Measurements from ENCODE around the gene NELL1. TPM values are rescaled to one million over a fixed set of nuclear protein-coding genes. Genes with fewer than 3 reads are reported as not detected.

The NELL1 gene
- polyA plus RNA-seq, 1 of the 3 experiments (the other 2 are of a cell fraction) = not detected

DNA sequence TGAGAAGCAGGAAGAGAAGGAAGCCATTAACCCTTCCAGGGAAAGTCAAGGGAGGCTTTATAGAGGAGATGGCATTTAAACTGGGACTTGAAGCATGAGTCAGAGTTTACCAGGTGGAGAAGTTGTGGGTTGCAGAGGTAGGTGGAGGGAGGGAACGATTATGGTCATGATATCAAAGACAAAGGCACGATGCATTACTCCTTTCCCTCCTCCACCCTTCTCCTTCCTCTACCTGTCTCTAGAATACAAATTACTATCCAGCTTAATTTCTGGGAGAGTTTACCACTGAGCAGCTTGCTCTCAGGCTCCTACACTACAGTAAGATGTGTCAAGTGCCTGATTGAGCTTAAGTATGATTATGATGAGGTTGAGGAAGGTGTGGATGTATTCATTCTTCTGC is 151.7 kb downstream of the NELL1 start:
- CTCF ChIA-PET = interaction anchor here (1.7 kb wide), 1 partner anchor 149 kb away, joined by 3 read pairs; no protein-coding TSS in a partner anchor
- no peak overlapping the region for H3K4me2 ChIP-seq
- POLR2A ChIA-PET = no interaction called here
- 0 out of 2 replicates have a peak, but pooled peaks cover 2% of the 10 kb centered on the region for H3K9me2 ChIP-seq
- H4K20me1 ChIP-seq (ENCODE audit: insufficient read depth) = no peaks in the 10 kb centered on the region
- no peak overlapping the region for H3K27ac ChIP-seq (ENCODE audit: low read depth in 2 of 2, low read length in 1 of 2)
- H3K4me3 ChIP-seq (ENCODE audit: low read depth in 2 of 2, low read length in 1 of 2) = no peak overlapping the region
- H3K79me2 ChIP-seq (ENCODE audit: insufficient read depth) = no peaks in the 10 kb centered on the region
- no peak for DNase-seq
- 17% methylated on average over 2 of the region's 2 CpGs for WGBS (ENCODE audit: low lambda C conversion rate)
- H3K4me1 ChIP-seq (ENCODE audit: control insufficient read depth in 1 of 2, insufficient read depth in 2 of 2, low read depth in 1 of 2, low read length in 1 of 2) = no peaks in the 10 kb centered on the region; a peak in 1 of 4 replicates
- no peaks in the 10 kb centered on the region for H3K36me3 ChIP-seq (replicated peaks in 1 of 2; ENCODE audit: control insufficient read depth in 1 of 2, insufficient read depth in 2 of 2, low read length in 1 of 2)
- H2AFZ ChIP-seq (ENCODE audit: low read depth) = no peak overlapping the region
- H3K9ac ChIP-seq = no peak overlapping the region
- no peaks in the 10 kb centered on the region for H3K9me3 ChIP-seq
- no peaks in the 10 kb centered on the region for H3F3A ChIP-seq (replicated peaks; ENCODE audit: insufficient read depth)
- no peak for TF ChIP-seq JUND (IDR thresholded peaks at IDR 0.05)
- TF ChIP-seq NFIC (IDR thresholded peaks at IDR 0.05; ENCODE audit: borderline replicate concordance) = no peak
- TF ChIP-seq FOXJ3 (CRISPR knock-in tag; IDR thresholded peaks at IDR 0.05) = no peak
- no peak for TF ChIP-seq YY1 (IDR thresholded peaks at IDR 0.05; ENCODE audit: low read depth)
- no peak for TF ChIP-seq TAF1 (IDR thresholded peaks at IDR 0.05; ENCODE audit: borderline replicate concordance, low read depth, low read length)
- no peak for TF ChIP-seq RCOR1 (IDR thresholded peaks at IDR 0.05; ENCODE audit: low read length)
- TF ChIP-seq, protein P1, sequence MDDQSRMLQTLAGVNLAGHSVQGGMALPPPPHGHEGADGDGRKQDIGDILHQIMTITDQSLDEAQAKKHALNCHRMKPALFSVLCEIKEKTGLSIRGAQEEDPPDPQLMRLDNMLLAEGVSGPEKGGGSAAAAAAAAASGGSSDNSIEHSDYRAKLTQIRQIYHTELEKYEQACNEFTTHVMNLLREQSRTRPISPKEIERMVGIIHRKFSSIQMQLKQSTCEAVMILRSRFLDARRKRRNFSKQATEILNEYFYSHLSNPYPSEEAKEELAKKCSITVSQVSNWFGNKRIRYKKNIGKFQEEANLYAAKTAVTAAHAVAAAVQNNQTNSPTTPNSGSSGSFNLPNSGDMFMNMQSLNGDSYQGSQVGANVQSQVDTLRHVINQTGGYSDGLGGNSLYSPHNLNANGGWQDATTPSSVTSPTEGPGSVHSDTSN (IDR thresholded peaks at IDR 0.05) = no peak
- no peak for TF ChIP-seq SIN3A (IDR thresholded peaks at IDR 0.05; ENCODE audit: borderline replicate concordance, low read depth, low read length)
- no peak for TF ChIP-seq MXI1 (IDR thresholded peaks at IDR 0.05; ENCODE audit: low read depth, low read length)
- TF ChIP-seq, protein P2, sequence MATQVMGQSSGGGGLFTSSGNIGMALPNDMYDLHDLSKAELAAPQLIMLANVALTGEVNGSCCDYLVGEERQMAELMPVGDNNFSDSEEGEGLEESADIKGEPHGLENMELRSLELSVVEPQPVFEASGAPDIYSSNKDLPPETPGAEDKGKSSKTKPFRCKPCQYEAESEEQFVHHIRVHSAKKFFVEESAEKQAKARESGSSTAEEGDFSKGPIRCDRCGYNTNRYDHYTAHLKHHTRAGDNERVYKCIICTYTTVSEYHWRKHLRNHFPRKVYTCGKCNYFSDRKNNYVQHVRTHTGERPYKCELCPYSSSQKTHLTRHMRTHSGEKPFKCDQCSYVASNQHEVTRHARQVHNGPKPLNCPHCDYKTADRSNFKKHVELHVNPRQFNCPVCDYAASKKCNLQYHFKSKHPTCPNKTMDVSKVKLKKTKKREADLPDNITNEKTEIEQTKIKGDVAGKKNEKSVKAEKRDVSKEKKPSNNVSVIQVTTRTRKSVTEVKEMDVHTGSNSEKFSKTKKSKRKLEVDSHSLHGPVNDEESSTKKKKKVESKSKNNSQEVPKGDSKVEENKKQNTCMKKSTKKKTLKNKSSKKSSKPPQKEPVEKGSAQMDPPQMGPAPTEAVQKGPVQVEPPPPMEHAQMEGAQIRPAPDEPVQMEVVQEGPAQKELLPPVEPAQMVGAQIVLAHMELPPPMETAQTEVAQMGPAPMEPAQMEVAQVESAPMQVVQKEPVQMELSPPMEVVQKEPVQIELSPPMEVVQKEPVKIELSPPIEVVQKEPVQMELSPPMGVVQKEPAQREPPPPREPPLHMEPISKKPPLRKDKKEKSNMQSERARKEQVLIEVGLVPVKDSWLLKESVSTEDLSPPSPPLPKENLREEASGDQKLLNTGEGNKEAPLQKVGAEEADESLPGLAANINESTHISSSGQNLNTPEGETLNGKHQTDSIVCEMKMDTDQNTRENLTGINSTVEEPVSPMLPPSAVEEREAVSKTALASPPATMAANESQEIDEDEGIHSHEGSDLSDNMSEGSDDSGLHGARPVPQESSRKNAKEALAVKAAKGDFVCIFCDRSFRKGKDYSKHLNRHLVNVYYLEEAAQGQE (IDR thresholded peaks at IDR 0.05; ENCODE audit: low read depth, low read length) = no peak
- TF ChIP-seq, protein P3, sequence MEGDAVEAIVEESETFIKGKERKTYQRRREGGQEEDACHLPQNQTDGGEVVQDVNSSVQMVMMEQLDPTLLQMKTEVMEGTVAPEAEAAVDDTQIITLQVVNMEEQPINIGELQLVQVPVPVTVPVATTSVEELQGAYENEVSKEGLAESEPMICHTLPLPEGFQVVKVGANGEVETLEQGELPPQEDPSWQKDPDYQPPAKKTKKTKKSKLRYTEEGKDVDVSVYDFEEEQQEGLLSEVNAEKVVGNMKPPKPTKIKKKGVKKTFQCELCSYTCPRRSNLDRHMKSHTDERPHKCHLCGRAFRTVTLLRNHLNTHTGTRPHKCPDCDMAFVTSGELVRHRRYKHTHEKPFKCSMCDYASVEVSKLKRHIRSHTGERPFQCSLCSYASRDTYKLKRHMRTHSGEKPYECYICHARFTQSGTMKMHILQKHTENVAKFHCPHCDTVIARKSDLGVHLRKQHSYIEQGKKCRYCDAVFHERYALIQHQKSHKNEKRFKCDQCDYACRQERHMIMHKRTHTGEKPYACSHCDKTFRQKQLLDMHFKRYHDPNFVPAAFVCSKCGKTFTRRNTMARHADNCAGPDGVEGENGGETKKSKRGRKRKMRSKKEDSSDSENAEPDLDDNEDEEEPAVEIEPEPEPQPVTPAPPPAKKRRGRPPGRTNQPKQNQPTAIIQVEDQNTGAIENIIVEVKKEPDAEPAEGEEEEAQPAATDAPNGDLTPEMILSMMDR (IDR thresholded peaks at IDR 0.05) = no peak
- TF ChIP-seq, protein P4, sequence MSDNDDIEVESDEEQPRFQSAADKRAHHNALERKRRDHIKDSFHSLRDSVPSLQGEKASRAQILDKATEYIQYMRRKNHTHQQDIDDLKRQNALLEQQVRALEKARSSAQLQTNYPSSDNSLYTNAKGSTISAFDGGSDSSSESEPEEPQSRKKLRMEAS (IDR thresholded peaks at IDR 0.05; ENCODE audit: low read depth) = no peak
- TF ChIP-seq ELF1 (IDR thresholded peaks at IDR 0.05) = no peak
- H3K27me3 ChIP-seq (ENCODE audit: insufficient read depth) = no peaks in the 10 kb centered on the region
